ENCODE measurements around the gene SRGAP2C.
"Not testable (repeated sequence)": the region's sequence is repeated elsewhere in the genome, so short reads cannot be mapped to it uniquely, and the experiment has no call there.

SRGAP2C gene

DNA sequence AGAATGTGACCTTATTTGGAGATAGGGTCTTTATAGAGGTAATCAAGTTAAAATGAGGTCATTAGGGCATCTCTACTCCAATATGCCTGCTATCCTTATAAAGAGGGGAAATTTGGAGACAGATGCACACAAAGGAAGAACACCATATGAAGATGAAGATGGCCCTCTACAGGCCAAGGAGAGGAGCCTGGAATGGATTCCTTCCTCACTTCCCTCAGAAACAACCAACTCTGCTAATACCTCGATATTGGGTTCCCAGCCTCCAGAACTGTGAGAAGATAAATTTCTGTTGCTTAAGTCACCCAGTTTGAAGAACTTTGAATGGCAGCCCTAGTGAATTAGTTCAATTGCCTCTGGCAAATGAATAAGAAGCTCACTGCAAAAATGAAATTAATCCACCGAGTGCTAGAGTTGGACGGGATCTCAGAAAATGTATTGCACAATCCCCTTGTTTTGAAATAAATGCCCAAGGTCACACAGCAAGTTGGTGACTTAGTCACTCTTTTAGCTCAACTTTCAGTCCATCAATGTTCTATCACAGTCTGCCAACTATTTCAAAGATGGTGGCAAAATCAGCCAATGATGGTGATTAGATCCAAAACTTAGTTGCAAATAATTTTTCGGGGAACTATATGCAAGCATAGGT is 27.7 kb upstream of the SRGAP2C start:
- H3K9ac ChIP-seq (ENCODE audit: low read length); H3K9me2 ChIP-seq (replicated peaks; ENCODE audit: insufficient read depth, low read length); H3K79me2 ChIP-seq (ENCODE audit: insufficient read depth, low read length); H3K4me2 ChIP-seq (ENCODE audit: low read depth, low read length, poor library complexity, severe bottlenecking); H3K27me3 ChIP-seq (ENCODE audit: low read length); H2AFZ ChIP-seq (ENCODE audit: low read depth, low read length, severe bottlenecking); H3F3A ChIP-seq (ENCODE audit: insufficient read depth); H3K27ac ChIP-seq (ENCODE audit: low read depth, low read length); H3K9me3 ChIP-seq (ENCODE audit: insufficient read depth, low read length); H3K36me3 ChIP-seq (ENCODE audit: low read length); H3K4me3 ChIP-seq (ENCODE audit: insufficient read depth, low read length, poor library complexity, severe bottlenecking); H4K20me1 ChIP-seq (ENCODE audit: low read depth, low read length): not testable (repeated sequence)

DNA sequence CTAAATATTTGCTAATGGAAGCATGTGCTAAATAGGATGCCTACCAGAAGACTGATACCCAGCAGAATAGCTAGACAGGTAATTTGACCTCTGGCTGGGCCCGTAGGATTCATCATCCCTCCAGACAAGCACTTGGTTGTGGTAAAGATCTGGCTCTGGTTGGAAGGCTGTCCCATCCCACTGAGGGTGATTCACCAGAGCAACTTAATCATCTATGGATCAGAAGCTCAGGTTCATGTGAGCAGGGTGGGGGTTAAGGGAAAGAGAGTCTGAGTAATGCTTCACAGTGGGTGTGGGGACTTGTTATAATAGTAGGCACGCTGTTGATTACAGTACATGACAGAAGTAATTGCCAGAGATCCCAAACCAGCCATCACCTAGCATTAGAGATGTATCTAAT is 27.2 kb upstream of the SRGAP2C start:
- not testable (repeated sequence) for H3K36me3 ChIP-seq (ENCODE audit: low read length); H3K9ac ChIP-seq (ENCODE audit: low read length); H4K20me1 ChIP-seq (ENCODE audit: low read depth, low read length); H3K4me2 ChIP-seq (ENCODE audit: low read depth, low read length, poor library complexity, severe bottlenecking); H3K79me2 ChIP-seq (ENCODE audit: insufficient read depth, low read length); H3F3A ChIP-seq (ENCODE audit: insufficient read depth); H3K4me3 ChIP-seq (ENCODE audit: insufficient read depth, low read length, poor library complexity, severe bottlenecking); H3K9me3 ChIP-seq (ENCODE audit: insufficient read depth, low read length); H3K9me2 ChIP-seq (replicated peaks; ENCODE audit: insufficient read depth, low read length); H3K27ac ChIP-seq (ENCODE audit: low read depth, low read length); H3K27me3 ChIP-seq (ENCODE audit: low read length); H2AFZ ChIP-seq (ENCODE audit: low read depth, low read length, severe bottlenecking)

DNA sequence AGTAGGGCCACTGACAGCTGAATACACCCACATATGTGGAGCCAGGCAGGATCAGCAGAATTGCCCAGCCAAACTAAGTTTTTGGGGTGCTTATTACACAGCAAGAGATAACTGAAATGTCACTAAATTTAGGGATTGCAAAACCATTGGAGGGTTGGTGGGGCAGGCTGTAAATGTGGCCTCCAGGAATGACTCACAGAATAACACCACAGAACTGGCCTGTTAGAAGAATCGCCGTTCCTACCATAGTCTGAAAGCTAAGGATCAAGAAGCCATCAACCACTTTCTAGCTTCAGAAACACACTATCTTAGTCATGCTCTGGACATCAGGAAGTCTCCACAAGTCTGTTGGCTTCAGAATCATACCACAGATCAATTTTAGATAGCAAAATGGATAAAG is 24.7 kb upstream of the SRGAP2C start:
- H3K9ac ChIP-seq (ENCODE audit: low read length); H3K4me2 ChIP-seq (ENCODE audit: low read depth, low read length, poor library complexity, severe bottlenecking): not testable (repeated sequence)

DNA sequence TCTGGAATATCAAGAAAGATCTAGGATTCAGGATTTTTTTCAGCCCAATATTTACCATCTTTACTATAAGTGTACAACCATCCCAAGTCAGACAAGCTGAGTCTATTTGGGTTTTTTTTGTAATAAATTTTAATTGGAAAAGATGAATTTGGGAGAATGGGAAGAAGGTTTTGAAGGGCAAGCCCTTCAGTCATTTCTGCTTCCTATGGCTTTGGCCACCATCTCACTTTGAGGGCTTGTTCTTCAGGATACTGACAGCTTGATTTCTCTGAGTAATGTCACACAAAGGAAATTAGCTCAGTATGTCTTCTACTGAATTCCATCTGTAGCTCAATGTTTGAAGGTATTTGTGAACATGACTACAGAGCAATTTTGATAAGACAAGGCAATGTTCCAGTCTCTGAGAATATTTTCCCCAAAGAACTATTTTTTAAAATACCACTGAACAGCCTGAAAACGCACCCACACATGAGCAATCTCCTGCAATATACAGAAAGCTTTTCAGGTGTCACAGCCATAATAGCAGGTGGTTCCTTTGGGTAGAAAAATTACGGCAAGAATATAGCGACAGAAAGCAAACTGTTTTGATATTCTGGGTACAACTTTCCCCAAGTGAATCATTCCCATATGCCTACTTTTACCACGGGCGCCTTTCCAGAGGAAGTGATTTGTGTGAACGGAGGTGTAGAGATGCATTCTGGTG is 23.4 kb upstream of the SRGAP2C start:
- not testable (repeated sequence) for H3K36me3 ChIP-seq (ENCODE audit: low read length); H3K9me2 ChIP-seq (replicated peaks; ENCODE audit: insufficient read depth, low read length); H3K27ac ChIP-seq (ENCODE audit: low read depth, low read length); H3K9me3 ChIP-seq (ENCODE audit: insufficient read depth, low read length); H3K4me3 ChIP-seq (ENCODE audit: insufficient read depth, low read length, poor library complexity, severe bottlenecking); H3K4me2 ChIP-seq (ENCODE audit: low read depth, low read length, poor library complexity, severe bottlenecking); H3F3A ChIP-seq (ENCODE audit: insufficient read depth); H4K20me1 ChIP-seq (ENCODE audit: low read depth, low read length); H3K27me3 ChIP-seq (ENCODE audit: low read length); H2AFZ ChIP-seq (ENCODE audit: low read depth, low read length, severe bottlenecking); H3K79me2 ChIP-seq (ENCODE audit: insufficient read depth, low read length); H3K9ac ChIP-seq (ENCODE audit: low read length)

More for the DNA sequence above, 24.7 kb upstream of the SRGAP2C start:
- H3K4me3 ChIP-seq (ENCODE audit: insufficient read depth, low read length, poor library complexity, severe bottlenecking); H3K79me2 ChIP-seq (ENCODE audit: insufficient read depth, low read length); H2AFZ ChIP-seq (ENCODE audit: low read depth, low read length, severe bottlenecking); H3F3A ChIP-seq (ENCODE audit: insufficient read depth); H3K27ac ChIP-seq (ENCODE audit: low read depth, low read length); H4K20me1 ChIP-seq (ENCODE audit: low read depth, low read length); H3K36me3 ChIP-seq (ENCODE audit: low read length); H3K9me3 ChIP-seq (ENCODE audit: insufficient read depth, low read length); H3K9me2 ChIP-seq (replicated peaks; ENCODE audit: insufficient read depth, low read length); H3K27me3 ChIP-seq (ENCODE audit: low read length): not testable (repeated sequence)

DNA sequence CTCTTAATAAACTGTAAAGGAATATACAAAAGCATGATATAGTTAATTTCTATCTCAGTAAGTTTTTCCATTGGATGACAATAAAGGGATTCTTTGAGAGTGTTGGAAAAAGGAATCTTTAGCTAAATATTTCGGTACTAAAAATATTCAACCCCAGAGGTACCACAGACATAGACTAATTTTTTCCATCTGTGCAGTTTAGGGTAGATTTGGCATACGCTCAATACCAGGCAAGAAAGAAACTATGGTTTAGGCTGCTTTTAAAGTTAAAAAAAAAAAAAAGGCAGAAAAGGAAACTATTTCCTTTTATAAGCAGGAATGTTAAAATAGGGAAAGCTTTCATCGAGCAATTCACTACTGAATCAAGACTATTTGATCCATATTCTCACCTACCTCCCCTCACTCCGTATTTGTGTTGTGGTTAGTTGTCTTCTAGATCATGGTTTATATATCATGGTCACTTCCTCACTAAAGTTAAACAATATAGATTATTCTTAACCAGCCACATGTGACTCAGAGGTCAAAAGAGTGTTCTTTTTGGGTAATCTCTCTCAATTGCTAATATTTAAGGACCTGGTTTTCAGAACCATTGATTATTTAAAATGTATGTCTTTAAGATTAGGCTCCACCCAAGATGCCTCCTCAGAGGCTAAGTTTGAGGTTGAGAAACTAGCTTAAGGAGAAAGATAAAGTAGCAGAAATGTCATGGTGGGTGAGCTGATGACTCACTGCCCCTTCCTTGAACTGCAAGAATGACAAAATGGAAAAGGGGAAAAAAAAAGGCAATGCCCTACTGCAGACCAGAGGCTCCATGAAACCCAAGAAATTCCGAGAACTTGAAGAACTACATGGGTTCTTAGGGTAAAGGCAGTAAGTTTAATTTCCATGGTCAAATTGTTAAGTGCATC is 20.7 kb upstream of the SRGAP2C start:
- H3K79me2 ChIP-seq (ENCODE audit: insufficient read depth, low read length); H3K36me3 ChIP-seq (ENCODE audit: low read length); H3K9ac ChIP-seq (ENCODE audit: low read length); H3K4me3 ChIP-seq (ENCODE audit: insufficient read depth, low read length, poor library complexity, severe bottlenecking); H4K20me1 ChIP-seq (ENCODE audit: low read depth, low read length); H3K27ac ChIP-seq (ENCODE audit: low read depth, low read length); H3K27me3 ChIP-seq (ENCODE audit: low read length); H3F3A ChIP-seq (ENCODE audit: insufficient read depth); H2AFZ ChIP-seq (ENCODE audit: low read depth, low read length, severe bottlenecking); H3K9me2 ChIP-seq (replicated peaks; ENCODE audit: insufficient read depth, low read length); H3K9me3 ChIP-seq (ENCODE audit: insufficient read depth, low read length); H3K4me2 ChIP-seq (ENCODE audit: low read depth, low read length, poor library complexity, severe bottlenecking): not testable (repeated sequence)

DNA sequence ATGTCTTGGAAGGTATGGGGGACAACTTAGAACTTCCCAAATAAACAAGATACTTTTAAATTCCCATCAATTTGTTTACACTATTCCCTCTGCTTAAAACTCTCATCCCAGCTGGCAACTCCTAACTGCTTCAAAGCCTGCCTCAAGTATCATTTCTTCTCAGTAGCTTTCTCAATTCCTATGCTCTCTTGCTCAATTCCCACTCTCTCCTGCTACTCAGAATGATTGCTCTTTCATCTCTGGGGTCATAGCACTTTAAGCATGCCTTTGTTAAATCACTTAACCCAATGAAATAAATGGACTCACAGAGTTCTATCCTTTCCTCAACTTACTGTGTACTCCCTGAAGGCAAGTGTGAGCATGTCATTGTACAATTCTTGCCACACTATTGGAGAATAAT is 19.5 kb upstream of the SRGAP2C start:
- not testable (repeated sequence) for H3K36me3 ChIP-seq (ENCODE audit: low read length); H3K9me3 ChIP-seq (ENCODE audit: insufficient read depth, low read length); H3K27me3 ChIP-seq (ENCODE audit: low read length); H3F3A ChIP-seq (ENCODE audit: insufficient read depth); H2AFZ ChIP-seq (ENCODE audit: low read depth, low read length, severe bottlenecking); H3K27ac ChIP-seq (ENCODE audit: low read depth, low read length); H3K4me2 ChIP-seq (ENCODE audit: low read depth, low read length, poor library complexity, severe bottlenecking); H4K20me1 ChIP-seq (ENCODE audit: low read depth, low read length); H3K9me2 ChIP-seq (replicated peaks; ENCODE audit: insufficient read depth, low read length); H3K79me2 ChIP-seq (ENCODE audit: insufficient read depth, low read length); H3K9ac ChIP-seq (ENCODE audit: low read length); H3K4me3 ChIP-seq (ENCODE audit: insufficient read depth, low read length, poor library complexity, severe bottlenecking)

DNA sequence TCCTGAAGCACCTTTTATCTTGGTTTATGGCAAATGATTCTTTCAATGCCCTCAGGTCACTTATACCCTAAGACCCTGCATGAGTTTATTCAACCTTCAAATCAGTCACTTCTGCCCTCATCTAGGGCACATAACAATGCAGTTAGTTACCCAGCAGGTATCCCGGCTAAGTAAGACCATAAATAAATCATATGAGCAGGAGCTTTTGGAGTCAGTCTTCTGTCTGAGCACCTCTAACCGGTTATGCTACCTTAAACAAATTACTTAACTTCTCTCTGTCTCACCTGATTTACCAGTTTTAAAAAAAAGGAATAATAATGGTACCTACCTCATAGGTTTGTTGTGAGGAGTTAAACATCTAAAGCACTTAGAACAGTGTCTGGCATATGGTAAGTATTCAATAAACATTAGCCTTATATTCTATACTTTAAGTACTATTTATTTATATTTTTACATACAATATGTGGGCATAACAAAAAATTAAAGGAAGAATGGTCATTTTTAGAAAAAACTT is 17.5 kb upstream of the SRGAP2C start:
- H3K27ac ChIP-seq (ENCODE audit: low read depth, low read length); H3K9ac ChIP-seq (ENCODE audit: low read length); H3K4me2 ChIP-seq (ENCODE audit: low read depth, low read length, poor library complexity, severe bottlenecking); H4K20me1 ChIP-seq (ENCODE audit: low read depth, low read length); H3K36me3 ChIP-seq (ENCODE audit: low read length); H2AFZ ChIP-seq (ENCODE audit: low read depth, low read length, severe bottlenecking); H3K9me2 ChIP-seq (replicated peaks; ENCODE audit: insufficient read depth, low read length); H3K79me2 ChIP-seq (ENCODE audit: insufficient read depth, low read length); H3K4me3 ChIP-seq (ENCODE audit: insufficient read depth, low read length, poor library complexity, severe bottlenecking); H3F3A ChIP-seq (ENCODE audit: insufficient read depth); H3K27me3 ChIP-seq (ENCODE audit: low read length); H3K9me3 ChIP-seq (ENCODE audit: insufficient read depth, low read length): not testable (repeated sequence)

Measured in SU-DHL-6 (cell line).